Stimulated activated CD4-positive, alpha-beta T cell treated with anti-CD3 and anti-CD28 coated beads, Interleukin-1b, Interleukin-23, amount 100 ng/mL, for 48 hours (primary cell): ENCODE measurements around the gene PI4KA.
"Not testable (repeated sequence)": the region's sequence is repeated elsewhere in the genome, so short reads cannot be mapped to it uniquely, and the experiment has no call there.

Experiments used
- DNase-seq: peaks from one replicate; pipeline ENCODE4 v3.0.0-alpha.2; 2020

PI4KA gene

GRCh38 chr22:20687356-20688172 is 171.0 kb downstream of the PI4KA start:
- DNase-seq: not testable (repeated sequence)

- not testable (repeated sequence) for DNase-seq
Observed at GRCh38 chr22:20685764-20686163, 172.8 kb downstream of the PI4KA start.

GRCh38 chr22:20678792-20679435 is 179.7 kb downstream of the PI4KA start:
- DNase-seq: not testable (repeated sequence)

- DNase-seq: no peak
Observed at GRCh38 chr22:20677684-20678242, 180.8 kb downstream of the PI4KA start.

- not testable (repeated sequence) for DNase-seq
Observed at GRCh38 chr22:20675613-20676012, 183.0 kb downstream of the PI4KA start.

- no peak for DNase-seq
Observed at GRCh38 chr22:20674998-20675397, 183.6 kb downstream of the PI4KA start.

- DNase-seq: no peak
Observed at GRCh38 chr22:20673295-20674195, 185.1 kb downstream of the PI4KA start.

GRCh38 chr22:20672732-20673131 is 185.9 kb downstream of the PI4KA start:
- no peak for DNase-seq

- DNase-seq: no peak
Observed at GRCh38 chr22:20672082-20672424, 186.6 kb downstream of the PI4KA start.

GRCh38 chr22:20671409-20672081 is 187.1 kb downstream of the PI4KA start:
- DNase-seq: no peak

GRCh38 chr22:20670457-20671261 is 188.0 kb downstream of the PI4KA start:
- not testable (repeated sequence) for DNase-seq

GRCh38 chr22:20669884-20670283 is 188.7 kb downstream of the PI4KA start:
- not testable (repeated sequence) for DNase-seq

- not testable (repeated sequence) for DNase-seq
Observed at GRCh38 chr22:20669471-20669870, 189.1 kb downstream of the PI4KA start.

GRCh38 chr22:20668769-20669168 is 189.8 kb downstream of the PI4KA start:
- DNase-seq: not testable (repeated sequence)

GRCh38 chr22:20668226-20668625 is 190.4 kb downstream of the PI4KA start:
- DNase-seq: not testable (repeated sequence)

- DNase-seq: not testable (repeated sequence)
Observed at GRCh38 chr22:20667548-20667947, 191.1 kb downstream of the PI4KA start.

- DNase-seq: no peak
Observed at GRCh38 chr22:20666560-20666959, 192.1 kb downstream of the PI4KA start.

GRCh38 chr22:20664594-20664959 is 194.0 kb downstream of the PI4KA start:
- no peak for DNase-seq

GRCh38 chr22:20663941-20664593 is 194.5 kb downstream of the PI4KA start:
- no peak for DNase-seq

- no peak for DNase-seq
Observed at GRCh38 chr22:20663137-20663828, 195.3 kb downstream of the PI4KA start.
